HG03025 (cell line): ENCODE results near the gene DOK7.

Experiments used
- ATAC-seq: cut with Tn5 transposase; IDR thresholded peaks from one replicate; pipeline ENCODE4 v1.9.1; 2021; ENCODE audit warnings: mild to moderate bottlenecking, moderate library complexity; ENCODE audit not compliant: unreplicated experiment, low FRiP score

The DOK7 gene

DNA sequence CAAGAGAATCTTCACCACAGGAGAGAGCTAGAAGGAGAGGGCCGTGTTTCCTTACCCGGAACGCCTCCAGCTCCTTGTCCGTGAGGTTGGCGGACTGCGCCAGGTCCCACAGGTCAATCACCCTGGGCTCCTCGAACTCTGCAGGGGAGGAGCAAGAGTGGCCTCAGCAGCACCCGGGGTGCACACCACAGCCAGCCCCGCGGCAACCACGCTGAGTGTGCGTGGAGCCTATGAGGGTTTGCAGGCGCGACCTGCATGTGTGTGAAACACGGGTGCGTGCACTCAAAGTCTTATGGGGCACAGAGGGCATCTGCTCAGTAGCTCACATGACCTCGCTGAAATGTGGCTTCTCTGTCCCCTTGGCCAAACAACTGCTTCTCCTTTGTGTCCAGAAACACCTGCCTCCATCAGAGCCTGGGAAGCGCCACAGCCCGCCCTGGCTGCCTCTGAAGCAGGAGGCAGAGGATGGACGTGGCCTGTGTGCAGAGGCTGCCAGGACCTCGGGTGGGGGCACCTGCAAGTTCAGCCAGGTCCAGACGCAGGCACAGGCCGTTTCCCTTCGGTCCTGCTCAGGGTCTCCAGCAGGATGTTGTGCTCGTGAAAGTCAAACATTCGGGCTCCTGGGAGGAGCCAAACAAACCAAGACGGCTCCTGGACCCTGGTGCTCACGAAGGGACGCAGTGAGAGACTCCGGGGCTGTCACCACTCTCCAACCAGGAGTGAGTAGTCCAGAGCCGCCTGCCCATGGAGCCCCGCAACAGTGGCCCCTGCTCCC, 53.1 kb downstream of the DOK7 start:
- no peak for ATAC-seq

- ATAC-seq = no peak
These were observed 54.0 kb downstream of the DOK7 start for GRCh38 chr4:3516836-3517730.

DNA sequence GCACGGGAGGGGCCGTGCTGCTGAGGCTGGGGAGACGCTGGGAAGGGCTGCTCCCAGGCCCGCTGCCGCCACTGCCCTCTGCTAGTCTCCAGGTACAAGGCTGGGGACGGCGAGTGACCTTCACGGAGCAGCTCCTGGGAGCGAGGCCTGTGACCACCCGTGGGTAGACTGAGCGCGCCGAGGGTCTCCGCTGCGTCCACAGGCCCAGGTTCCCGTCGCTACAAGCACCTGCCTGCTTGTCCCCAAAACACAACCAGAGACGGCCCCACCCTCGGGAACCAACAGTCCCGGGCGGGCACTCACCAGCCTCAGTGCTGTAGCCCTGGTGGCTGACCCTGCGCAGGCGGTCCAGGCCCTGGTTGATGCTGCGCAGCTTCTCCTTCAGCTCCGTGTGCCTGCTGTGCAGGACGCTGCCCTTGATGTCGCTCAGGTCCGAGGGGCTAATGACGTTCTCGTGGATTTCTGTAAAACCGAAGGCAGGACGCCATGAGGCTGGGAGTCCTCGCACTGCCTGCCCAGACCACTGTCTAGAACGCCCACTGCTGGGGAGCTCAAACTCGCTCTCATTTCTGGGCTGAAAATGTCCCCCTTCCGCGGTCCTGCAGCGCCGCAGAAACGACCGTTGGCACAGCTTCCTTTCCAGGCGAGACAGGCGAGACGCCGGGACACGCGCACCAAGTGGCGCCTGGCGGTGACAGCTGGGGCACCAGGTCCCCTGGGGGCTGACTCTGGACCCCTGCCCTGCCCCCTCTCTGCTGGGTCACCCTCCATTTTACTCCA, 54.8 kb downstream of the DOK7 start:
- ATAC-seq = no peak

DNA sequence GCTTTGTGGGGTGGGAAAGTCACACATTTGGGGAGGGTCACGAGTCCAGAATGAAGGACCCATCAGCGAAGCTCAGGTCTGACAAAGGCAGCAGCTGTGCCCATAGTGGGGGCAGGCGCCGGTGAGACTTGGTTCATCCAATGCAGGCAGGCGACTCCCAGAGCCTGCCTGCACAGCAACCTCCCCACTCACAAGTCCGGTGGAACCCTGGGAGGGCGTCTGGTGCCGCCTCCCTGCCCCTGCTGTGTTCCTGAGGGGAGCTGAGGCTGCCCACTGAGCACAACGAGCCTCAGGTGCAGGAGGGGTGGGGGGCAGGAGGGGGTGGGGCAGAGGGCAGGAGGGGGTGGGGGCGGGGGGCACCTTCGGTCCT, 55.4 kb downstream of the DOK7 start:
- ATAC-seq = no peak

- no peak for ATAC-seq
These were observed 55.8 kb downstream of the DOK7 start for GRCh38 chr4:3518941-3519340.

- no peak for ATAC-seq
These were observed 56.6 kb downstream of the DOK7 start for GRCh38 chr4:3519468-3520264.

DNA sequence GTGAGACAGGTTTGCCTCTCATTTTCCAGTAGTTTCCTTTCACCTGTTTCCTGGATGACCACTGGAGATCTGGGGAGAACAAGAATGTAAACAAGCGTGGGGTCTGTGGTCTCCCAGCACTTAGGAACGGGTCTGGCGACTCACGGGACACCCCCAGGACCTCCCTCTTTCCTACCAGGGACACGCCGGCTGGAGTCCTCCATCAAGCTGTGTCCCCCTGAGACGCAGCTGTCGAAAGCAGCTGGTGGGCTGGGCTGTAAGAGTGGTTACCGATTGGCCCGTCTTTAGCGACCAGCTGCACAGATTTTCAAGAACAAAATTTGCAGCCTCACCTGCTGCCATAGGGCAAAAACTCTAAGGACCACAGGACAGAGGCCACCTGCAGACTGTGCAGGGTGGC, 57.2 kb downstream of the DOK7 start:
- ATAC-seq = no peak

GRCh38 chr4:3520796-3521600, 57.9 kb downstream of the DOK7 start:
- ATAC-seq = no peak

DNA sequence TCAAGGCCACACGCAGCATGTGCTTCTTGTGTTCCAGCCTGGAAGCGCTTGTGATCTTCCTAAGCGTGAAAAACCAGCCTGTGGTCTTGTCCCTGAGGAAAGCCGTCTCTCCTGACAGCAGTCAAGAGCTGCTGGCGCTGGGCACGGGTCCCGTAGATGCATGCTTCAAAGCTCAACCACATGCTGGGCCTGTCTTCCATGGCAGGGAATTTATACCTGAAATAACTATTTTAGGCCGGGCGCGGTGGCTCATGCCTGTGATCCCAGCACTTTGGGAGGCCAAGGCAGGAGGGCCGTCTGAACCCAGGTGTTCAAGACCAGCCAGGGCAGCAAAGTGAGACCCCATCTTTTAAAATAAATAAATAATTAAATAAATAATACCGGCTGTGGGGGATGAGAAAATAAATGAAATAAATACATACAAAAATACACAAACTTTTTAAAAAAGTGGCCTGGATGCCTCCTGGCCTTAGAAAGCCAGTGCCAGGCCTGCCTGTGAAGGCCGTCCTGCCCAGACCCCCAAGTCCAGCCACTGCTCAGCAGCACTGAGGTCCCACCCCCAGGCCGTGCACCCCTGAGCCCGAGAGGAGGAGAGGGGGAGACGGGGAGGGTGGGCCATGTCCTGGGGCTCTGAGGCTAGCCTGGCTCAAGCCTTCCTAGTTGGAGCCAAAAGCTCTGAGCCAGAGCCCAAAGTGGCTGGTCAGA, 58.7 kb downstream of the DOK7 start:
- no peak for ATAC-seq

GRCh38 chr4:3522326-3522640, 59.2 kb downstream of the DOK7 start:
- no peak for ATAC-seq

DNA sequence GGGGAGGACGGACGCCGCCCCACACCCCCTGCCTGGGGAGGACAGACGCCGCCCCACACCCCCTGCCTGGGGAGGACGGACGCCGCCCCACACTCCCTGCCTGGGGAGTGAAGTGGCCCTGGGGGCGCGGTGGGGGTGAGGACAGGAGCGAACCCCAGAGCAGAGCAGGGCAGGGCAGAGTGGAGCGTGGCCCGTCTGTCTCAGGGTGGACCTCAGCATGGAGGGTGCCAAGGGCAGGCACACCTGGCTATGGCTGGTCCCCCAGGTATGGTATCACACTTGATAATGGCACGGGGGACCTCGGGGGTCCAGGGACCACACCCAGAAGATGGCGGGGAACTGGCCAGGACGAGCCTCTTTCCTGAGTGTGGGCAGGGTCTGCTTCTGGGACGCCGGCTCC, 59.5 kb downstream of the DOK7 start:
- no peak for ATAC-seq

GRCh38 chr4:3523146-3523627, 60.1 kb downstream of the DOK7 start:
- ATAC-seq = no peak

DNA sequence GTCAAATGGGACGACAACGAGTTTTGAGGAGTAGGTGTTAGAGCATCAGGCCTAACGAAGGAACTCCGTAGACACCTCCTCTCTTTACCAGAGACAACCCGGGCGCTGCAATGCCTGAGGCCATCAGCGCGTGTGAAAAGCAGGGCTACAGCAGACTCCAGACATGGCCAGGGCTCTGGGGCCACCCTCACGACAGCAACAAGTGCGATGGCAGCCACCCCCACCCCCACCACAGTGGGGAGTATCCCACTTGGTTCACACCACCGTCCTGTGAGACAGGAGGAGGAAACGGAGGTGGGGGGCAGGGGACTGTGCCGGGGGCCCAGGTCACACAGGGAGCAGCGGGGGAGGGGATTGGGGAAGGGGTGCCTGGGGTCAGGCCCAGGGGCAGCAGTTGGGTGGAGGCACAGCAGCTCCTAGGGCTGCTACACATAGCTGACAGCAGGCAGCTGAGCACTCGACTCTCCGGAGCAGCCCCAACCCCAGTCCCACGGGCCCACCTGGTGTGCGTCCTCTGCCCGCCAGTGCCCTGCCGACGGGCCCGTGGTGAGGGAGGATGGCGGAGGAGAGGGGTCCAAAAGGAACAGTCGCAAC, 60.6 kb downstream of the DOK7 start:
- no peak for ATAC-seq

DNA sequence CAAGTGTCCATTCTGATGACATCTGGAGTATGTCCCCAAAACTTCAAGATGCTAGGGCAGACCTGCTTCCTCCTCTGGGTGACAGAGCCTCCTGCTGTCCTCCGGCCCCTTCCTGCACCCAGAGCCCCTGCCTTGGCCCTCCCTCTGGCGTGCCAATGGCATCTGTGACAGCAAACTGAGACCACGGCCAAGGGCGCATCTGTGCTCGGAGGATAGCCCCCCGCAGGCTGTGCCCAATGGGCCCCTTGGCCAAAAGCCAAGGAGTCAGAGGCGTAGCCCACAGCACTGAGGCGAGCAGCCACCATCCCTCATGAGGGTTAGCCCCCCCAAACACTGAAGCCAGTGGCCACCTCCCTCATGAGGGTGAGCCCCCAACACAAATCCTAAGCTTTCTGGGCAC, 61.2 kb downstream of the DOK7 start:
- ATAC-seq = no peak

GRCh38 chr4:3524920-3525319, 61.8 kb downstream of the DOK7 start:
- no peak for ATAC-seq

DNA sequence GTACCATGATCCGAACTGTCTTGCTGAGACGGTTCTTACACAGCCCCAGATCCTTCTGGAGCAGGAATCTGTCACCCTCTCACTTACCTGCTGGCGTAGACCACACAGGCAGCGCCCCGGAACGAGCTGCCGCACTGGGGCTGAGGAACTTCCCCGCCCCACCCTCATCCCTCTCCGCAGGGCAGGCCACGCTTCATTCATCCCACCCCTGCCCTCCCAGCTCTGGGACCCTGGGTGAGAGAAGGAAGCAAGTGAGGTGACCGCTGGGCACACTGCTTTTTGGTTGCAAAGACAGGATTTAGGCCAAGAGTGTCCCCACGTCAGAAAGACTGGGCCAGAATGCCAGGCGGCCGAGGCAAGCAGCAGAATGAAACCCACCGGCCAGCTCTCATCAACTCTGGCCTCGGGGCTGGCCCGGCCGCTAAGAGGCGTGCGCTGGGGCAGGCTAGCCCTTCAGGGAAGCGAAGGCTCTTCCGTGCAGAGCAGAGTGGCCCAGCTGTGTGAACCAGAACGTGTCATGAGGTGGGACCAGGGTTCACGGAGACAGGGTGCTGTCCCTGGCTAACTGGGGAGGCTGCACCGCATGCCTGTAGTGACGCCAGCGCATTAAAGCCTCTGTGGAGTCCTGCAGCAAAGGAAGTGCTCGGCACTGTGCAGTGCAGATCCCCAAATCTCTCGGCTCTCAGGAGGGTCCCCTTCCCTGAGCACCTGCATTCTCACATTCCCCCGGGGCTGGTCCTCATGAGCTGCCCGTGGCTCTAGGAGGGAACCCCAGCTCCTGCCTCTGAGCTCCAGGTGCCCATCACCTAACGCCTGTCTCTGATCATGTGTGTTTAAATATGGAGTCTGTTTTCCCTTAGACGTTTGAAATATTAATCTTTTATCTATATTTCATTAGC, 62.7 kb downstream of the DOK7 start:
- ATAC-seq = no peak

DNA sequence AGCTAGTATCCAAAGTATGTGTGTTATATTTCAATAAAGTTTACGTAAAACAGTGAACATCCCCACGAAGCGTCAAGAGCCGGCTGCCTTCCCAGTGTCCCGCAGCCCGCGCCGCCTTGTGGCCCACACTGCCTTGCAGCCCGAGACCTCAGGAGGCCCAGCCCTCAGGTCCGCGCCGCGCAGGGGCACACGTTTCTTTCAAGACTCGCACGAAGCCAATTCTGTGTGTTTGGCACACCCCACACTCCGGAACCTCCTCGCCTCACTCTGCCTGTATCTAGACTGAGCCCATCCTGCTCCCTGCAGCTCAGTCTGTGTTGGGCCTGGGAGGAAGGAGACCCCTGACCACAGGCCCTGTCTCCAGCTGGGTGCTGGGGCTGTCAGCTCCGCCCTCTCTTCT, 63.4 kb downstream of the DOK7 start:
- ATAC-seq = no peak
